HuH-7 (cell line): ENCODE measurements around the gene RUSC2.
"Not testable (repeated sequence)": the region's sequence is repeated elsewhere in the genome, so short reads cannot be mapped to it uniquely, and the experiment has no call there.

Experiments used
- DNase-seq: peaks from one replicate; pipeline ENCODE4 v3.0.0; 2011; ENCODE audit warnings: low spot score

RUSC2 gene

DNA sequence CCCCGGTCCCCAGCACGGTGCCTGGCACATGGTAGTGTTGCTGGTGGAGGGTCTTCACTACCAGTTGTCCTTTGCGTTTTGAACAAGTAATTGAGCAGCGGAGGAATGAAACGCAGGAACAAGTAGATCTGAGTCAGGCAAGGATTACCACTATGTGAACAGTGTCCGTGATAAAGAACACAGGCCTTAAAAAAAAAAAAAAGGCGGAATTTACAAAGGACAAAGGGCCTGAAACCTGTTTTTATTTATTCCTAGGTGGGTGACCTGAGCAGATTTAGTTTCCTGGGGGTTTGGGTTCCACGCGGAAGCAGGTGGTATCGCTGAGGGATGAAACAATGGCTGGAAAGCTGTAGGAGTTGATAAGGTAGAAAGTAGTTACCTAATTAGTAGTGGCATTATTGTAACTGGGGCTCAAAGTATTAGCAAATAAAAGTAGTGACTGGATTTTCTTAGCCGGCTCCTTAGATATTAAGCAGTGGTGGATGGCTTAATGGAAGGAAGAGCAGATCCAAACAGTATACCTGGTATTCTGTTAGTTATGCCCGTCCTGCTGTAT is 1.1 kb downstream of the RUSC2 start:
- DNase-seq, result no peak

GRCh38 chr9:35493119-35493518 is 3.2 kb downstream of the RUSC2 start:
- DNase-seq, result not testable (repeated sequence)

- DNase-seq, result no peak
These were observed 6.1 kb downstream of the RUSC2 start for GRCh38 chr9:35495984-35496383.

- DNase-seq, result not testable (repeated sequence)
These were observed 8.3 kb downstream of the RUSC2 start for GRCh38 chr9:35498245-35498644.

DNA sequence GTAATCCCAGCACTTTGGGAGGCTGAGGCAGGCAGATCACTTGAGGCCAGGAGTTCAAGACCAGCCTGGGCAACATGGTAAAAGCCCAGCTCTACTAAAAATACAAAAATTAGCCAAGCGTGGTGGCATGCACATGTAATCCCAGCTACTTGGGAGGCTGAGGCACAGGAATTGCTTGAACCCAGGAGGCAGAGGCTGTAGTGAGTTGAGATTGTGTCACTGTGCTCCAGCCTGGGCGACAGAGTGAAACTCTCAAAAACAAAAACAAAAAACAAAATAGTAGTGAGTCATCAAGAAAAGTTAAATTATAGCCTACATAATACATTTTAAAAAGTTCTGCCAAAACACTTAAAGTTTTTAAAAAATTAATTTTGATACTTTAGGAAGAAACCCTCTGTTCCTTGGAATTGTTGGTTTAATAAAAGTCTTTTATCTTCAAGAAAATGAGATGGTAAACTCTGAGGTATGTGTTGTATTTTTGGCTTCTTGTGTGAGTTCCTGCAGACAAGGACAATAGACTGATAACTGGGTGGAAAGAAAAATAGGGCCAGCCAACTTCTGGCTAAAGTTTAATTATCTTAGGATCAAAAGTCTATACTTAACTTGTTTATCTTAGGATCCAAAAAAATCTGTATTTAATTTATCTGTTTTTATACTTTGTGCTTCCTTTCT is 9.3 kb downstream of the RUSC2 start:
- no peak for DNase-seq

- no peak for DNase-seq
These were observed 9.8 kb downstream of the RUSC2 start for GRCh38 chr9:35499701-35500030.

GRCh38 chr9:35500130-35500748 is 10.3 kb downstream of the RUSC2 start:
- no peak for DNase-seq

- DNase-seq, result no peak
These were observed 12.0 kb downstream of the RUSC2 start for GRCh38 chr9:35501946-35502345.

GRCh38 chr9:35506359-35506758 is 16.4 kb downstream of the RUSC2 start:
- no peak for DNase-seq

- DNase-seq, result no peak
These were observed 18.2 kb downstream of the RUSC2 start for GRCh38 chr9:35508069-35508468.

GRCh38 chr9:35510383-35510753 is 20.5 kb downstream of the RUSC2 start:
- DNase-seq, result no peak

DNA sequence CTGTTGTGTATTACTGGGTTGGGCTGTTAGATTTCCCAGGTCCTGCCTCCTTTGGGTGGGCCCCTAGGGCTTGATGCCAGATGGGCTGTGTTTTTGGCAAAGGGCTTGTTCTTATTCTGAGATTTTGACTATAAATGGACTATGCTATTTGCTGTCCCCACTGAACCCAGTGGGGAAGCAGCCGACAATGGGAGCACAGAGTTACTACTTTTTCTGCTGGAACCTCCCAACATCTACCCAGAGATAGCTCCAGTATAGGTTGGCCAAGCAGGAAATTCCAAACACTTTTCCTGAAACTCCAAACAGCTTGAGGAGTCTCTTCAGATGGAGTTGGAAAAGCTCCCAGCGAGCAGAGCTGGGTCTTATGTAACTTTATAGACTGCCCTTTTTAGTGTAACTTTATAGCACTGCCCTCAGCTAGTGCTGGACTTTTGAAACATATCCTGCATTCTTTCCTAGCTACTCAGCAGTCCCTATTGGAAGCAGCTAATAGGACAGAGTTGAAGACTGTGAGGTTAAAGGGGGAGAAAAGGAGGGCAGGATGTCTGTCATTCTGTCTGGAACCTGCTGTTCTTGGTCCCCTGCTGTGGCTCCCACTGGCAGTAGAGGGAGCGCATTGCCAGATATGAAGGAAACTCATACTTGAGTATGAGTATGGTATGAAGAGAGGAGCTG is 21.0 kb downstream of the RUSC2 start:
- DNase-seq, result peak; percentile 28

GRCh38 chr9:35511453-35511852 is 21.5 kb downstream of the RUSC2 start:
- no peak for DNase-seq

DNA sequence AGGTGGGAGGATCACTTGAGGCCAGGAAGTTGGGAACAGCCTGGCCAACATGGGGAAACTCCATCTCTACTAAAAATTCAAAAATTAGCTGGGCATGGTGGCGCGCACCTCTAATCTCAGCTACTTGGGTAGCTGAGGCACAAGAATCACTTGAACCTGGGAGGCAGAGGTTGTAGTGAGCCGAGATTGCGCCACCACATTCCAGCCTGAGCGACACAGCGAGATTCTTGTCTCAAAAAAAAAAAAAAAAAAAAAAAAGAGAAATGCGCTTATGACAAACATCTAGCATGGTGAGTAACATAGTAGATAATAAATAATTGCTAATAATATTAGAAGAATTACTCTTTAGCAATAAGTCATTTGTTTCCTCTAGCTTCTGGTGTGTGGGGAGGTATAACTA is 25.9 kb downstream of the RUSC2 start:
- no peak for DNase-seq

DNA sequence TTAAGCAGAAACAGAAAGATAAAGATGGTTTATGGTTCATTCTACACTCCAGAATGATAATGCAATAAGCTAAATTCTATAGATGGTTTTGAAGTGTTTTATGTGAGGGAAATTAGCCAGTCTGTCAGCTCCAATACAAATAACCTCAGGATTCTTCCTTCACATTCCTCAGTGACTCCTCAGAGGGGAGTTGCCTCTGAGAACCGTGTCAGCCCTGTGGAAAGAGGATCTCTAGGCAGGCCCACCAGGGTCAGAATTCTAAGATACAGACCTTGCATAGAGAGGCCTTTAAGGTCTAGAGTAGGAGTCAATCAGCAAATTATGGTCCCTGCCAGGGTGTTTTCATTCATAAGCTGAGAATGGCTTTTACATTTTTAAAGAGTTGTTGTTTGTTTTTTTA is 26.6 kb downstream of the RUSC2 start:
- DNase-seq, result no peak

- no peak for DNase-seq
These were observed 27.2 kb downstream of the RUSC2 start for GRCh38 chr9:35517131-35517530.

DNA sequence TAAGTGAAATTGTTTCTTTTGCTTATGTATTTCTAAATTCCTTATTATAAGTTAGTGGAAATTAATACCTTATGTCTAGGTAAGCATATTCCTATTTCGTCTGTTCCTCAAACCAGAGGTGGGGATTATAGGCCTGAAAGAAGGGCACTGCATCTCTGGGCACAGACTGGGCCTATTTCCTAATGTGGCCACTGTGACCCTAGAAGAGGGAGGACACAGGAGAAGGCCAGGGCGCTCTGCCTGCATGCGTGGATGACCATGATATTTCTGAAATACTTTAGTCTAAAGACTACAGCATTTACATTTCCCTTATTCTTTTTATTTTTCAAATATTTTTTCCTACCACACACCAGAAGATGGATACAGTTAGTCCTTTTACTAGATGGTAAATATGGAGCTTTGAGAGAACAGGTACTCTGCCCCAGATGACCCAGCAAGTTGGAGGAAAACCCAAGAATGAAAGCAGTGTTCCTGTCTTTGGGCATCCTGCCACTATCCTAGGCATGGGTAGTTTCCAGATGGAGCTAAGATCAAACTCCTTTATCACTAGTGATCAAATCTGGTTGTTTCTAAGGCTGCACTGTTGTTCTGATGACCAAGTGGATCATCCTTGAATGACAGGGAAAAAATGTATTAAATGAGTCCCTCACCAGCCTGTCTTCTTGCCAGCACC is 27.8 kb downstream of the RUSC2 start:
- DNase-seq, result no peak

DNA sequence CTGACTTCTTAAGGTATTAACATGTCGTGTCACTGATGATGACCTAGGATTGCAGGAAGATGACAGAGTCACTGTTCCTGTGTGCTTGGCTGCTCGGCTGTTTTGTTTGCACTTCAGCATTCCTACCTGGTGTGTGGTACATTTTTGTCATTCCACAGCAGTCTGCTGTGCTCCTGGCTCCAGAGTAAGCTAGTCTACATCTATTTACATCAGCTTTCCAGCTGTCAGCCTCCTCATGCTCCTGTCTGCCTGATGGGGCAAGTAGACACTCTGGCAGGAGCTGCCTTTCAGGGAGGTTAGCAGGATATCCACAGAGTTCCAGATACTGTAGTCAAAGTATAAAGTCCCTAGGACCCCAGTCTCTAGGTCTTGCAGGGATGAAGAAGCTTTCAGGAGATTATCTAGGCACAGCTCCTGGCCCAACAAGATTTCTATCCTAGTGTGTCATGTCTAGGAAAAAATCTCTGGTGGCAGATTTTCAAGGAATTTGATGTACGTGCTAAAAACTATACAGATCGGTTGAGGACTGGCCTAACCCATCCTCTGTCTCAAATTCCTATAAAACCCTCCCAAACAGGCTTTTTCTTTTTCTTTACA is 28.4 kb downstream of the RUSC2 start:
- peak; percentile 61 for DNase-seq

- DNase-seq, result no peak
These were observed 29.2 kb downstream of the RUSC2 start for GRCh38 chr9:35518981-35519679.

GRCh38 chr9:35519692-35520363 is 29.9 kb downstream of the RUSC2 start:
- DNase-seq, result no peak

DNA sequence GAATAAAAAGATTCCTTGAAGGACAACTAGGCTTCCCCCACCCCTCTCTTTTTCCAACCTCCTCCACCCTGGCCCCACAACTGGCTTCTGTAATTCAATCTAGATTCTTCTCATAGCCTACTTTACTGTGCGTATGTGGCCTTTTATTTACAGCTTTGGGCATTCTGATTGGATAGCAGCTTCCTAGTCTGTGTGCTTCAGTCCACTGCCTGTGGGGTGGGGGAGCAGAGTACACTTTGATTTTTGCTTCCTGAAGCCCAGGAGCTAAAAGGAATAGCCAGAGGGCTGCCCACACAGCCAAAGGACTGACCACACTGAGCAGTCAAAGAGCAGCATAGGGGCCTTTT is 30.4 kb downstream of the RUSC2 start:
- no peak for DNase-seq
